ENCODE results near the gene BUD13. TPM values are rescaled to one million over a fixed set of nuclear protein-coding genes. Genes with fewer than 3 reads are reported as not detected.

BUD13 gene
- total and polyA plus RNA-seq, 9 of the 15 experiments (the other 6 are each of a cell fraction or from before 2014, with no cell fraction given) = 9.5 to 34.1 (median 27.1) TPM

- TF ChIP-seq PCBP2 (IDR thresholded peaks at IDR 0.05; ENCODE audit: low read depth, low read length, poor library complexity, severe bottlenecking) (no peak), CBX3 (IDR thresholded peaks at IDR 0.05; ENCODE audit: borderline replicate concordance in 1 of 2, low read length in 2 of 2) (no peak), CEBPB (tag; IDR thresholded peaks at IDR 0.05) (peak; percentile 83), ZNF408 (CRISPR knock-in tag; IDR thresholded peaks at IDR 0.05; ENCODE audit: low read depth) (no peak), ZNF174 (CRISPR knock-in tag; IDR thresholded peaks at IDR 0.05) (no peak), ZBTB1 (CRISPR knock-in tag; IDR thresholded peaks at IDR 0.05; ENCODE audit: borderline replicate concordance, low read depth) (no peak), E2F3 (CRISPR knock-in tag; IDR thresholded peaks at IDR 0.05) (no peak), CBFA2T3 (IDR thresholded peaks at IDR 0.05) (peak; percentile 71), CTCF (IDR thresholded peaks at IDR 0.05 in 2 of 3, conservative IDR thresholded peaks at IDR 0.05 in 1 of 3; ENCODE audit: insufficient read depth in 2 of 3, low read depth in 1 of 3, low read length in 3 of 3) (no peak), SPI1 (IDR thresholded peaks at IDR 0.05; ENCODE audit: borderline replicate concordance, low read depth, low read length) (peak; percentile 67), PML (IDR thresholded peaks at IDR 0.05; ENCODE audit: low read length) (peak; percentile 66), SAP30 (IDR thresholded peaks at IDR 0.05; ENCODE audit: borderline replicate concordance, insufficient read depth, low read depth, low read length, poor library complexity, severe bottlenecking) (no peak), TCF7L2 (IDR thresholded peaks at IDR 0.05; ENCODE audit: low read depth, low read length) (no peak), RBM34 (IDR thresholded peaks at IDR 0.05; ENCODE audit: borderline replicate concordance, insufficient read depth, low read length) (no peak), MAFG (tag; conservative IDR thresholded peaks at IDR 0.05) (peak; percentile 49; the same call in 1 of the 2 replicates), SREBF1 (IDR thresholded peaks at IDR 0.05; ENCODE audit: borderline replicate concordance, low read depth, low read length) (no peak), BRF2 (IDR thresholded peaks at IDR 0.05; ENCODE audit: borderline replicate concordance, insufficient read depth, insufficient read length) (no peak), SAFB (IDR thresholded peaks at IDR 0.05; ENCODE audit: borderline replicate concordance, low read depth, low read length) (no peak)
- TF ChIP-seq, protein P1, sequence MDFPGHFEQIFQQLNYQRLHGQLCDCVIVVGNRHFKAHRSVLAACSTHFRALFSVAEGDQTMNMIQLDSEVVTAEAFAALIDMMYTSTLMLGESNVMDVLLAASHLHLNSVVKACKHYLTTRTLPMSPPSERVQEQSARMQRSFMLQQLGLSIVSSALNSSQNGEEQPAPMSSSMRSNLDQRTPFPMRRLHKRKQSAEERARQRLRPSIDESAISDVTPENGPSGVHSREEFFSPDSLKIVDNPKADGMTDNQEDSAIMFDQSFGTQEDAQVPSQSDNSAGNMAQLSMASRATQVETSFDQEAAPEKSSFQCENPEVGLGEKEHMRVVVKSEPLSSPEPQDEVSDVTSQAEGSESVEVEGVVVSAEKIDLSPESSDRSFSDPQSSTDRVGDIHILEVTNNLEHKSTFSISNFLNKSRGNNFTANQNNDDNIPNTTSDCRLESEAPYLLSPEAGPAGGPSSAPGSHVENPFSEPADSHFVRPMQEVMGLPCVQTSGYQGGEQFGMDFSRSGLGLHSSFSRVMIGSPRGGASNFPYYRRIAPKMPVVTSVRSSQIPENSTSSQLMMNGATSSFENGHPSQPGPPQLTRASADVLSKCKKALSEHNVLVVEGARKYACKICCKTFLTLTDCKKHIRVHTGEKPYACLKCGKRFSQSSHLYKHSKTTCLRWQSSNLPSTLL (IDR thresholded peaks at IDR 0.05) = no peak
- TF ChIP-seq, protein P2, sequence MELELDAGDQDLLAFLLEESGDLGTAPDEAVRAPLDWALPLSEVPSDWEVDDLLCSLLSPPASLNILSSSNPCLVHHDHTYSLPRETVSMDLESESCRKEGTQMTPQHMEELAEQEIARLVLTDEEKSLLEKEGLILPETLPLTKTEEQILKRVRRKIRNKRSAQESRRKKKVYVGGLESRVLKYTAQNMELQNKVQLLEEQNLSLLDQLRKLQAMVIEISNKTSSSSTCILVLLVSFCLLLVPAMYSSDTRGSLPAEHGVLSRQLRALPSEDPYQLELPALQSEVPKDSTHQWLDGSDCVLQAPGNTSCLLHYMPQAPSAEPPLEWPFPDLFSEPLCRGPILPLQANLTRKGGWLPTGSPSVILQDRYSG (tag; conservative IDR thresholded peaks at IDR 0.05; ENCODE audit: low read depth) = no peak
- TF ChIP-seq, protein P3, sequence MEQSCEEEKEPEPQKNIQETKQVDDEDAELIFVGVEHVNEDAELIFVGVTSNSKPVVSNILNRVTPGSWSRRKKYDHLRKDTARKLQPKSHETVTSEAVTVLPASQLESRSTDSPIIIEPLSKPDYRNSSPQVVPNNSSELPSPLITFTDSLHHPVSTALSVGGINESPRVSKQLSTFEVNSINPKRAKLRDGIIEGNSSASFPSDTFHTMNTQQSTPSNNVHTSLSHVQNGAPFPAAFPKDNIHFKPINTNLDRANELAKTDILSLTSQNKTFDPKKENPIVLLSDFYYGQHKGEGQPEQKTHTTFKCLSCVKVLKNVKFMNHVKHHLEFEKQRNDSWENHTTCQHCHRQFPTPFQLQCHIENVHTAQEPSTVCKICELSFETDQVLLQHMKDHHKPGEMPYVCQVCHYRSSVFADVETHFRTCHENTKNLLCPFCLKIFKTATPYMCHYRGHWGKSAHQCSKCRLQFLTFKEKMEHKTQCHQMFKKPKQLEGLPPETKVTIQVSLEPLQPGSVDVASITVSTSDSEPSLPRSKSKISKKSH (CRISPR knock-in tag; IDR thresholded peaks at IDR 0.05) = no peak
Measured at GRCh38 chr11:116776522-116776984, 3.8 kb upstream of the BUD13 start (continued).
